Effector memory CD8-positive, alpha-beta T cell (primary cell): ENCODE data around the gene NGEF.

Source experiments
- ATAC-seq: fragments of 150-1000 bp; cut with Tn5 transposase; replicated peaks from 2 replicates; pipeline ENCODE4 v1.10.0; 2021; ENCODE audit warnings: mild to moderate bottlenecking, moderate library complexity
- DNase-seq, 3 experiments: peaks; one replicate each; pipeline ENCODE4 v3.0.0; 2021
- H3K27ac Mint-ChIP-seq, 2 donors: one replicate each; pipeline ENCODE4 v1.8.0; 2022; ENCODE audit warnings: mild to moderate bottlenecking in 2 of 2, mixed read lengths in 2 of 2, moderate library complexity in 2 of 2
- H3K27me3 Mint-ChIP-seq, 2 donors: one replicate each; pipeline ENCODE4 v1.8.0; 2022; ENCODE audit warnings: mixed read lengths in 2 of 2
- H3K36me3 Mint-ChIP-seq: one replicate; pipeline ENCODE4 v1.8.0; 2022; ENCODE audit warnings: mild to moderate bottlenecking, moderate library complexity, mixed read lengths; ENCODE audit not compliant: insufficient read depth
- H3K4me1 Mint-ChIP-seq, 2 donors: one replicate each; pipeline ENCODE4 v1.8.0; 2022; ENCODE audit warnings: low read depth in 2 of 2, mixed read lengths in 2 of 2
- H3K4me3 Mint-ChIP-seq, 2 donors: one replicate each; pipeline ENCODE4 v1.8.0; 2022; ENCODE audit warnings: mild to moderate bottlenecking in 2 of 2, mixed read lengths in 2 of 2, moderate library complexity in 2 of 2
- H3K9me3 Mint-ChIP-seq, 2 donors: one replicate each; pipeline ENCODE4 v1.8.0; 2022; ENCODE audit warnings: mixed read lengths in 2 of 2

The NGEF gene

DNA sequence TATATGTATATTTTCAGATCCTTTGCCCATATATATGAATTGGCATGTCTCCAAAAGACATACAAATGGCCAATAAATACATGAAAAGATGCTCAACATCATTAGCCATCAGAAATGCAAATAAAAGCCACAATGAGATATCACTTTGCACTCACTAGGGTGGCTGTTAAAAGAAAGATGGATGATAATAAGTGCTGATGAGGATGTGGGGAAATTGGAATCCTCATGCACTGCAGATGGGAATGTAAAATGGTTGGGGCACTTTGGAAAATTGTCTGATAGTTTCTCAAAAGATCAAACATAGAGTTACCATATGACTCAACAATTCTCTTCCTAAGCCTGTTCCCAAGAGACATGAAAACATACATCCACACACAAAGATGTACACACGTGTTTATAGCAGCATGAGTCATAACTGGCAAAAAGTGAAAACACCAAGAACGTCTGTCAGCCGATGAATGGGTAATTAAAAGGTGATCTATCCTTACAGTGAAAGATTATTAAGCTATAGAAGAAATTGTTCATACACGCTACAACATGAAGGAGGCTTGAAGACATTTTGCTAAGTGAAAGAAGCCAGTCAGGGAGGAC, 19.7 kb downstream of the NGEF start:
- Mint-ChIP-seq H3K4me1 (peaks cover 0 to 1% of the 10 kb centered on the region in 2 donors), H3K27ac (no peak overlapping the region), H3K36me3 (no peaks in the 10 kb centered on the region), H3K4me3 (no peak overlapping the region), H3K9me3 (no peaks in the 10 kb centered on the region), H3K27me3 (peaks cover 14 to 17% of the 10 kb centered on the region in 2 donors)
- ATAC-seq (no peak), DNase-seq (no peak)

DNA sequence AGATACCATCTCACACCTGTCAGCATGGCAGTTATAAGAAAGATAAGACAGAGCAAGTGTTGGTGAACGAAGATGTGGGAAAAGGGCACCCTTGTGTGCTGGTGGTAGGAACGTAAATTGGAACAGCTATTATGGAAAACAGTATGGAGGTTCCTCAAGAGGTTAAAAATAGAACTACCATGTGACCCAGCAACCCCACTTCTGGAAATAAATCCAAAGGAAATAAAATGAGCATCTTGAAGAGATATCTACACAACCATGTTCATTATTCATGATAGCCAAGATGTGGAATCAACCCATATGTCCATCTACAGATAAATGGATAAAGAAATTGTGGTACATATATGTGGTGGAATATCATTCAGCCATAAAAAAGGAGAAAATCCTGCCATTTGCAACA, 26.9 kb downstream of the NGEF start:
- DNase-seq (no peak), ATAC-seq (no peak)
- H3K27me3 Mint-ChIP-seq = peaks cover 61 to 73% of the 10 kb centered on the region in 2 donors
- H3K9me3 Mint-ChIP-seq = peaks cover 4 to 8% of the 10 kb centered on the region in 2 donors
- H3K4me1 Mint-ChIP-seq = no peaks in the 10 kb centered on the region
- H3K36me3 Mint-ChIP-seq = peaks cover 4% of the 10 kb centered on the region
- no peak overlapping the region for H3K27ac Mint-ChIP-seq
- no peak overlapping the region for H3K4me3 Mint-ChIP-seq

DNA sequence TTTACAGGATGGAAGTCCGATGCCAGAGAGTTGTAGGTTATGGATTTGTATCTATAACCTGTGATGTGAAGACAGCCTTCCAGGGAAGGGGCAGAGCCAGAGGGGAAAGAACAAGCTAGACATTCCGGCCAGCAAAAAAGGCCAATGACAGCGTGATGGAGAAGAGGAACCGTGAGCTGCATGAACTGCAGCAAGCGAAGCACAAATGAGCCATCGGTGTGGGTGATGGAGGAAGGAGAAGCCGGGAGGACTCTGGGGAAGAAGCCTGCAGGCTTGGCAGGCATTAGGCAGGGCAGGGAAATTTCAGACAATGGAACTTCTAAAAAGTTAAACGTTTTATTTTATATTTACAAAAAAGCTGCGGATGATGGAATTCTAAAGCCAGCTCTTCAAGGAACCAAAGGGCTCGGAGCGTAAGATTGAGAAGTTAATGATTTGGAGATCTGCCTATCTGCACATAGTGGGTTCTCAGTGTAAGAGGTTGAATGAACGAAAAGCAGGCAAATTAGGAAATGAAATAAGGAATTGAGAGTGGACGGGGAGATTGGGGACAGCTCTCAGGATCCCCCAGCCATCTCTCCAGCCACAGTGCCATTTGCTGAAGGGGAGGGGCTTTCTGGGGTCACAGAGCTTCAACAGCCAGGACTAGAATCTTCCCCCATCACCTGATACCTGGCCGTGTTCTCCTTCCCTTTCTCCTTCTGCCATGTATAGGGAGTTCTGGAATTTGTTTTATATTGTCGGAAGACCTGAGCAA, 28.4 kb downstream of the NGEF start:
- H3K27me3 Mint-ChIP-seq = peaks cover 72 to 89% of the 10 kb centered on the region in 2 donors
- peaks cover 4% of the 10 kb centered on the region for H3K36me3 Mint-ChIP-seq
- peaks cover 4 to 8% of the 10 kb centered on the region in 2 donors for H3K9me3 Mint-ChIP-seq
- H3K4me3 Mint-ChIP-seq = no peak overlapping the region
- DNase-seq (no peak), ATAC-seq (no peak)
- no peaks in the 10 kb centered on the region for H3K4me1 Mint-ChIP-seq
- H3K27ac Mint-ChIP-seq = no peak overlapping the region

DNA sequence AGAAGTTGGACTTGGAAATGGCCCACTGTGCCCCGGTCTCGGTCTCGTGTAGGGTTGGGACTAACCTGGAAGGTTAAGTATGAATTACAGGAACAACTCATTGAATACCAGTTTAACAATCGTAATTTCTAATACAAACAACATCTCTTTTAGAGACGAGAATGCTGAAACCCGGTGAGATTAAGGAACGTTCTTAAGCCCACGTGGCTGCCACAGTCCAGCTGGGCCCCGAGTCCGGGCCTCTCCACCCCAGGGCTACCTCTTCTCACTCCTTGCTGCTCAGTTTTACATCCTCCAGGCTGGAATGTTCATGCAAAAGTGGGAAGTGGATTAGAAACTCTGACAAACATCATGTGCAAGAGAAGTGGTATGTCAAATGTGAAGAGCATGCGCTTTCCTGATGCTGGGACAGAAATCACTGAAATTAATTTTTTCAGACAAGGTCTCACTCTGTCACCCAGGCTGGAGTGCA, 29.4 kb downstream of the NGEF start:
- peaks cover 4 to 8% of the 10 kb centered on the region in 2 donors for H3K9me3 Mint-ChIP-seq
- DNase-seq (no peak), ATAC-seq (no peak)
- H3K27ac Mint-ChIP-seq = no peak overlapping the region
- no peak overlapping the region for H3K4me3 Mint-ChIP-seq
- peaks cover 4% of the 10 kb centered on the region for H3K36me3 Mint-ChIP-seq
- H3K27me3 Mint-ChIP-seq = peaks cover 67 to 95% of the 10 kb centered on the region in 2 donors
- H3K4me1 Mint-ChIP-seq = no peaks in the 10 kb centered on the region

DNA sequence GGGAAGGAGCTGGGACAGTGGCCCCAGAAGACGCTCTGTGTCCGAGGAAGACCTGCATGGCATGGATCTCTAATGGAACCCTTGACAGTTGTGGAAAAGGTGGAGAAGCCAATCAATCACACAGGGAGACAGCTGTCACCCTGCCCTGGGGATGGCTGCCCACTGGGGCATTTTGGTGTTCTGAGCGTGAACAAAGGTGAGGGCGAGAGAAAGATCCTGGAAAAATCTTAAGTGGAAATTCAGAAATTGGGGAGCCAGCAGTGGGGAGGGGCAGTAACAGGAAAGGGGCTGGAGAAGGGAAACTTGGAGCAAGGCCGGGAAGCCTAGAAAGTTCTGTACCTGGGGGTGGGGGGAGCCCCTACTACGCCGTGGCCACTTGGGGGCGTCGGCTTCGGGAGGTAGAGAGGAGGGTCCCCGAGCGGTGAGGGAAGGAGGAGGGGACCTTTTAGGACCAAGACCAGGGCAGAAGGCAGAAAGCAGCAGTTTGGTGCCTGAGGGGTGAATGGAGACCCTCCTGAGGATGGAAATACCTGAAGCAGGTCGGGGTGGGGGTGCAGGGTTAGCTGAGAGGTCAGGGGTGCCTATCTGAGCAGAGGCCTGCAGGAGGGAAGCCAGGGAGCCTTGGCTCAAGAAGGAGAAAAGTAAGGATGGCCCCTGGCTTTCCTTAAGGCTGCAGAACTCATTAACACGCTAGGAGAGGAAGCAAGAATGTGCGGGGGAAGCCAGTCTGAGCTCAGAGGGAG, 30.0 kb downstream of the NGEF start:
- H3K4me3 Mint-ChIP-seq = no peak overlapping the region
- no peaks in the 10 kb centered on the region for H3K4me1 Mint-ChIP-seq
- H3K27me3 Mint-ChIP-seq = peaks cover 63 to 90% of the 10 kb centered on the region in 2 donors
- H3K9me3 Mint-ChIP-seq = peaks cover 4 to 8% of the 10 kb centered on the region in 2 donors
- DNase-seq (no peak), ATAC-seq (no peak)
- no peak overlapping the region for H3K27ac Mint-ChIP-seq
- peaks cover 4% of the 10 kb centered on the region for H3K36me3 Mint-ChIP-seq

DNA sequence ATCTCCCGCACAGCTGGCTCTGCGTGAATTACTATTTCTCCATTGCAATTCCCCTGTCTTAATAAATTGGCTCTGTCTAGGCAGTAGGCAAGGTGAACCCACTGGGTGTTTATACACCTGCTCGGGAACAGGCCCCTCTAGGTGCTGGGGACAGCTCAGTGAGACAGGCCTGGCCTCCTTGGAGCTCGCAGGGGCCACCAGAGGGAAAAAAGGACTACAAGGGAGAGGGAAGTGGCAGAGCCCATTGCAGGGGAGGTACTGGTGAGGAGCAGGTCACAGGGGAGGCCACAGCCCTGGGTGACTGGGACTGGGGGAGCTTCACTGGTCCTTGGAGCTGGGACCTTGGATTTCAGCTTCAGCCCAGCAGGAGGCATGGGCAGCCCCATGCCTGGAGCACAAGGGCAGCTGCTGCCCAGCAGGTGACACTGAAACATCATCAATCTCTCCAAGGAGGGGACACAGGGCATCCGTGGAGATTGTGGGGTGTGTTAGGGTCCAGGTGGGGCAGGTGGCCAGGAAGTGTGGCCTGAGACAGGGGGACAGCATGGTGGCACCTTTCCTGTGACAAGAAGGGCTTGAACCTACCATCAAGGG, 31.2 kb downstream of the NGEF start:
- peaks cover 4 to 8% of the 10 kb centered on the region in 2 donors for H3K9me3 Mint-ChIP-seq
- no peaks in the 10 kb centered on the region for H3K4me1 Mint-ChIP-seq
- DNase-seq (no peak), ATAC-seq (no peak)
- no peak overlapping the region for H3K27ac Mint-ChIP-seq
- H3K36me3 Mint-ChIP-seq = peaks cover 4% of the 10 kb centered on the region
- H3K27me3 Mint-ChIP-seq = peaks cover 58 to 82% of the 10 kb centered on the region in 2 donors
- H3K4me3 Mint-ChIP-seq = no peak overlapping the region

DNA sequence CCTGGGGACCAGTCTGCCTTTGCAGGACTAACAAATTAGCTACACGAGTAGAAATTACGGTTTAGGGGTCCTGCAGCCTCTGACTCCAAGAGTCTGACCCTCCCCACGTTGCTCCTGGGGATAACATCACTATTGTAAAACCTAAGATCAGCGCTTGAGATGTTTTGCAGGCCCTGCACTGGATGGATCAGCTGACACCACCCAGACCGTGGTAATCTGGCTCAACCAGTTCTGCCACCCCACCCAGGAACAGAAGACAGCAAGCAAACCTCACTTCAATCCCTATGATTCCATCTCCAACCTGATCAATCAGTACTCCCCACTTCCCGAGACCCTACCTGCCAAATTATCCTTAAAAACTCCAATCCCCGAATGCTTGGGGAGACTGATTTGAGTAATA, 31.7 kb downstream of the NGEF start:
- Mint-ChIP-seq H3K36me3 (peaks cover 4% of the 10 kb centered on the region), H3K27me3 (peaks cover 55 to 82% of the 10 kb centered on the region in 2 donors), H3K27ac (no peak overlapping the region), H3K9me3 (peaks cover 4 to 8% of the 10 kb centered on the region in 2 donors), H3K4me1 (no peaks in the 10 kb centered on the region), H3K4me3 (no peak overlapping the region)
- ATAC-seq (no peak), DNase-seq (no peak)

DNA sequence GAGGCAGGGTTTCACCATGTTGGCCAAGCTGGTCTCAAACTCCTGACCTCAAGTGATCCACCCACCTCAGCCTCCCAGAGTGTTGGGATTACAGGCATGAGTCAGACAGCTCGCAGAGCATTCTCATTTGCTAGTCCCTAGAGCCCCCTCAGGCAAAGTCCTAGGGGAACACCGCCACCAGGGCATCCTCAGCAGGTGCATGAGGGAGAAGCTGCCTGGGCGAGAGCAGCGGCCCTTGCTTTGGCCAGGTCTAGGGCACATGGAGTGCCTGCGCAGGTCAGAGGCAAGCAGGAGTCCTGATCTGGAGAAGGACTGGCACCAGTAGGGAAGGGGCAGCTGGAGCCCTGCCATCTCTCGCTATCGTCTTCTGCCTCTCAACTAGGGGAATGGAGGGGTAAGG, 32.4 kb downstream of the NGEF start:
- Mint-ChIP-seq H3K36me3 (peaks cover 4% of the 10 kb centered on the region), H3K4me1 (no peaks in the 10 kb centered on the region), H3K4me3 (no peak overlapping the region), H3K27me3 (peaks cover 48 to 82% of the 10 kb centered on the region in 2 donors), H3K9me3 (peaks cover 0 to 1% of the 10 kb centered on the region in 2 donors), H3K27ac (no peak overlapping the region)
- no peak for DNase-seq
- no peak for ATAC-seq

DNA sequence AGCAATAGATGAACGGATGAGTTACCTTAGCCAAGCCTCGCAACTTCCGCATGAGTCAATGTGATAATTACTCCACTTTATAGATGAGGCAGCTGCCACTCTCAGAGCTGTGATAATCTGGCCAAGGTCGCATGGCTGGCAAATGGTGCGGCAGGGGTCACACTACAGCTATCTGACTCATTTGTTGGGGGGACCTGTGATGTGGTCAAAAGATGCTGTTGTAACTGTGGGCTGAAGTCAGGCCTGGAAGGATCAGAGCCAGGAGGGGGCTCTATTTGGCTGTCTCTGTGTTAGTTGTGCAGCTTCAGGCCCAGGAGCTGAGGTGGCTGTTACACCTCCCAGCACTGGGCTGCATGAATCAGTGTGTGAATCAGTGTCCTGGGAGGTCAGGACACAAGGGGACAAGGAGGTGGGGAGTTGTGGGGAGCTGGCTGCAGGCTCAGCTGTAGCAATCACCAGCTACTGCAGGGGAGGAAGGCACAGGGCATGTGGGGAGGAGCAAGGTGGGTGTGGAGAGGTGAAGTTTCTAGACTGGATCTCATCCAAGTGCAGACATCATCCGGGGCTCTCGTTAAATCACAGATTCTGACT, 33.1 kb downstream of the NGEF start:
- no peak for ATAC-seq
- Mint-ChIP-seq H3K9me3 (no peaks in the 10 kb centered on the region), H3K27me3 (peaks cover 45 to 76% of the 10 kb centered on the region in 2 donors), H3K4me3 (no peak overlapping the region), H3K4me1 (no peaks in the 10 kb centered on the region), H3K36me3 (peaks cover 4% of the 10 kb centered on the region), H3K27ac (peak overlapping the region; percentile 19 to 73)
- no peak for DNase-seq

DNA sequence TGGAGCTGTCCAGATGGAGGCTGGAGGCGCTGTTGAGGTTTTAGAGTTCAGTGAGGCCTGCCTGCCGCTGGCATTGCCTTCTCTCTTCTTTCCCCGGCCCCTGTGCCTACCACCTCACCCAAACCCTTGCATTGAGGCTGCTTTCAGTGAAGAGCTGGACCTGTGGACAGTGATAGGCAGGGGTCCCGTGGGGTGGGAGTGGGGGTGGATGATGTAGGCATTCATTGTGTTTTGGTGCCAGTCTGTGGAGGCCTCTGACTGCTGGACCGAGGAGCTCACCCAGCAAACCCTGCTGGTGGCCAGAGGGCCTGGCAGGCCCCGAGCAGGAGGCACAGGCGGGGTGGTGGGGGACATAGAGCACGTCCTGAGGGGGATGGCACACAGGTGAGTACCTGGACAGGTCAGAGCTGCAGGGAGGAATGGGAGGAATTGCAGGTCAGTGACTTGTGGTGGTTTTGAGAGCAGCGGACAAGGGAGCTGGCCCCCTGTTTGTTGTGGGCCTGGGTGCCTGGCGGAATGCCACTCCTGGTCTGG, 35.6 kb downstream of the NGEF start:
- Mint-ChIP-seq H3K27me3 (peaks cover 21 to 52% of the 10 kb centered on the region in 2 donors), H3K9me3 (no peaks in the 10 kb centered on the region), H3K4me3 (no peak overlapping the region), H3K27ac (peak overlapping the region in 1 of 2 donors; percentile 38), H3K4me1 (no peaks in the 10 kb centered on the region), H3K36me3 (peaks cover under 1% of the 10 kb centered on the region)
- DNase-seq = no peak
- no peak for ATAC-seq

DNA sequence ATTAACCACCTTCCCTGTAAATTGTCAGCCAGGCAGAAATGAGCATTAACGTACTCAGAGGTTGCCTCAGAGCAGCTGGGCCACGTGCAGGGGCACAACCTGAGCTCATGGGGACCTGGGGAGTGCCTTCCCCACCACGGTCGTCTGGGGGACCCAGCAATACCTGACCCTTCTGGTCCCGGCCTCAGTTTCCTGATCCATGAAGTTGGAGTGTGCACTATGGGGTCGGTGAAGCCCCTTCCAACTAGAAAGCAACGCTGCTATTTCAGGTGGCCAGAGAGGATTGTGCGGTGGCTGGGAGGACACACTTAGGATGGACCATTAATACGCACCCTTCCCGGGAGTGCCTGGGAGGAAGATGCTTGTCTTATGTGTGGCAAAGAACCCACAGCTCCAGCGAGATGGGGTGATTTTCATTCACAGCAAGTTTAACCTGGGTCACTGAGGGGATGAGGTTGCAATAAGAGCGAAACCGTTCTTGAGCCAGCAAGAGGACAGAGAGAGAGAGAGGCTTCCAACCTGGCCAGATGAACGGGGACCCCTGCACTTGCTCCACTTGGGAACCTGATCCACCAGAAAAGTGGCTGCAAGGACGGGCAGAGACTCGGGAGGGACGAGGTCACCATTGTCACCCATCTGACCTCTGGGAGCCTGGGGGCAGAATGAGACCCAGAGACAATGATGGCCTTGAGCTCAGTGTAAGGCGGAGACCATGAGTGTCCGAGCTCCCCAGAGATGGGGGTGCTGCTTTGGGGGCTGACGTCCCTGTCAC, 36.2 kb downstream of the NGEF start:
- Mint-ChIP-seq H3K4me1 (no peaks in the 10 kb centered on the region), H3K9me3 (no peaks in the 10 kb centered on the region), H3K36me3 (no peaks in the 10 kb centered on the region), H3K4me3 (no peak overlapping the region), H3K27ac (peak overlapping the region in 1 of 2 donors; percentile 72), H3K27me3 (peaks cover 19 to 46% of the 10 kb centered on the region in 2 donors)
- ATAC-seq (no peak), DNase-seq (no peak)

DNA sequence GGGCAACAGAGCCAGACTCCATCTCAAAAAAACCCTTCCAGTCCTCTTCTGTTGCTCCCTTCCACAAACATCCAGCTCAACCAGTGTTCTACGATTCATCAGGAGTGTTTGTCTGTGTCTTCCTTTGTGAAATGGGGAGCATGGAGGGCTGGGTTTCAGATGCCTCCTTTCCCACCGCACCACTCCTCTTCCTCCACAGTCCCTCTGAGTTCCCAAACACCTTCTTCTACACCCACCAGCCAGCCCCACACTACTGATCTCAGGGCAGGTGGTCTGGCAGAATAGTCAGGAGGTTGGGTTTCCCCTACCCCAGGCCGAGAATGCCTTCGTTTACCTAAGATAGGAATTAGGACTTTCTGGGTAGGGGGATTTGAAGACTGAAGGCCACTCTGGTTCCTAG, 36.9 kb downstream of the NGEF start:
- no peaks in the 10 kb centered on the region for H3K4me1 Mint-ChIP-seq

More for the DNA sequence above, 36.9 kb downstream of the NGEF start:
- Mint-ChIP-seq H3K9me3 (no peaks in the 10 kb centered on the region), H3K27ac (no peak overlapping the region), H3K4me3 (no peak overlapping the region), H3K27me3 (peaks cover 12 to 45% of the 10 kb centered on the region in 2 donors), H3K36me3 (no peaks in the 10 kb centered on the region)
- DNase-seq = no peak
- ATAC-seq = no peak
